Heart right ventricle (tissue), 16 donors: ENCODE data around the gene CBFB. TPM values are rescaled to one million over a fixed set of nuclear protein-coding genes. Genes with fewer than 3 reads are reported as not detected.
A peak's percentile ranks its signal among the peaks of the same experiment; 100 is the strongest.

ENCODE experiments used
- ATAC-seq, 8 donors: fragments of 200-7000 bp; cut with Tn5 transposase; one replicate each; pipeline ENCODE4 v1.9.1; 2020; ENCODE audit warnings: mild to moderate bottlenecking in 8 of 8, moderate library complexity in 8 of 8, moderate number of reproducible peaks in 1 of 8
- DNase-seq, 2 donors: peaks; one replicate each; pipeline ENCODE4 v3.0.0-alpha.2; 2020
- H3K27ac ChIP-seq, 10 donors: fragments of 200-600 bp; sonication (generic) in 2 of 10; one replicate each; pipeline versions ENCODE4 v1.5.0 to v1.8.0; 2020 to 2022; ENCODE audit warnings: mild to moderate bottlenecking in 3 of 10
- H3K27me3 ChIP-seq, 7 donors: fragments of 200-600 bp; one replicate each; pipeline ENCODE4 v1.8.0; 2021 to 2022; ENCODE audit warnings: mild to moderate bottlenecking in 2 of 7
- H3K36me3 ChIP-seq, 9 donors: fragments of 200-600 bp; sonication (generic) in 1 of 9; one replicate each; pipeline versions ENCODE4 v1.5.0 to v1.8.0; 2020 to 2022; ENCODE audit warnings: mild to moderate bottlenecking in 2 of 9
- H3K4me1 ChIP-seq, 9 donors: fragments of 200-600 bp; sonication (generic) in 1 of 9; one replicate each; pipeline versions ENCODE4 v1.5.0 to v1.8.0; 2020 to 2022; ENCODE audit warnings: mild to moderate bottlenecking in 4 of 9
- H3K4me3 ChIP-seq, 10 donors: fragments of 200-600 bp; sonication (generic) in 2 of 10; one replicate each; pipeline versions ENCODE4 v1.5.0 to v1.8.0; 2020 to 2022; ENCODE audit warnings: mild to moderate bottlenecking in 7 of 10, moderate library complexity in 2 of 10
- H3K9me3 ChIP-seq, 11 donors: fragments of 200-600 bp in 10 of 11; sonication (generic) in 2 of 11; one replicate each; pipeline versions ENCODE4 v1.5.0 to v1.8.0; 2013 to 2022; ENCODE audit warnings: mild to moderate bottlenecking in 2 of 11, control low read depth in 1 of 11, moderate library complexity in 1 of 11
- WGBS, 2 donors: extraction: QIAGEN DNeasy Blood & Tissue Kit; methylation state at CpG; one replicate each; pipeline ENCODE4 v1.1.7; 2013; ENCODE audit warnings: inconsistent platforms in 1 of 2; 5-methylcytosine and 5-hydroxymethylcytosine counted together
- intact Hi-C, 10 donors: fragments of 100-400 bp; cut with DNase I; formaldehyde crosslinking; loops; one replicate each; pipeline versions ENCODE4 v1.11.1 to v1.14.2; 2022
- polyA plus RNA-seq, 2 donors: library from polyadenylated mRNA; stranded (reverse); fragments of 200-250 nt; gene quantifications; one replicate each; pipeline ENCODE4 v1.2.3, GENCODE V29; 2013
- total RNA-seq, 10 donors: library from RNA; stranded (reverse); fragmentation: NEBNext Ultra II Directional in 3 of 10; extraction: Animal tissue kit (Norgen Biotek cat#: 25700) in 3 of 10; gene quantifications; one replicate each; pipeline versions ENCODE4 v1.2.1 to v1.2.4, GENCODE V29; 2021 to 2023
- TF ChIP-seq, protein P1 (sequence below), 9 donors: fragments of 200-600 bp; sonication (generic) in 2 of 9; IDR thresholded peaks; one replicate each; pipeline versions ENCODE4 v1.5.0 to v1.8.0; 2021 to 2022; ENCODE audit warnings: antibody characterized with exemption in 9 of 9, mild to moderate bottlenecking in 5 of 9, moderate library complexity in 1 of 9
- donor health status: Arrhythmogenic right ventricular cardiomyopathy.
- donor health status: ischemic (EF 13 %, LVEDD 7.1; RV severe dilation, severe dysfunction).
- donor health status: healthy with polysubstance abuse.
- donor health status: DM: no; HTN: yes; CAD: no.
- donor health status: DM: no; HTN: no; CAD: no.
- donor health status: ischemic (EF 25% LVEDD 6.9; RV normal size, moderate dysfunction).
- donor health status: ischemic (EF 25% LVEDD 5.7; RV mildly dilated, moderate dysfunction).
- donor health status: healthy.
- donor health status: DM: yes; HTN: yes; CAD: no.
- donor health status: Ischemic cardiomyopathy.
- donor health status: ischemic (EF 35%, LVEDD 5.7; RV mildly dilated, moderate dysfunction).
- donor health status: nonischemic (EF 11% LVEDD 7.7; RV severe dilation, severe dysfunction).
- donor health status: DM: yes; HTN: yes; CAD: no.
- donor health status: PGD.
- donor health status: ischemic (EF 29% LVEDD 5.4; RV normal size, mild dysfunction).
- donor health status: nonischemic (EF 23%, LVEDD 6.1; RV moderate dilation, normal function).

CBFB gene
- total and polyA plus RNA-seq, 12 donors: 17.6 to 36.4 (median 29.0) TPM

DNA sequence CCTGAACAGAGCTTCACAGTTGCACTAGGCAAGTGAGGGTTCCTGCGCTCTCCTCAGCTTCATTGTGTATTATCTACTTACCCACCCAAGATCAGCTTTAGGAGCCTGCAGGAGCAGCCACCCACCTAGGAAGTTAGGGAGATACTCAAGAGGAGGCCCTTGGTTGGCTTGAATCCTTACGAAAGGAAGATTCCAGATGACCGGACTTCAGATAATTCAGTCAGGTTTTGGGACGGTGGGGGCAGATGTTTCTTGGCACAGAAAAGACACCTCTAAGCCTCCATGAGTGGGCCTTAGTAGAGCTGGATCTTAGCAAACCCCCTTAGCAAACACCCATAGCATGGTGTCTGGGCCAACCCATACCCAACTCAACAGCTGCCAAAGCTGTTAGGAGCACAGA is 2.4 kb upstream of the CBFB start:
- DNase-seq (no peak), ATAC-seq (no peak)
- Histone ChIP-seq H3K36me3 (peaks cover 0 to 10% (median 0%) of the 10 kb centered on the region in 9 donors), H3K27ac (no peak overlapping the region), H3K4me1 (peaks cover 3 to 36% (median 23%) of the 10 kb centered on the region in 9 donors), H3K27me3 (no peaks in the 10 kb centered on the region), H3K4me3 (no peak overlapping the region), H3K9me3 (no peaks in the 10 kb centered on the region)
- intact Hi-C loops: no loop called here
- TF ChIP-seq, protein P1, sequence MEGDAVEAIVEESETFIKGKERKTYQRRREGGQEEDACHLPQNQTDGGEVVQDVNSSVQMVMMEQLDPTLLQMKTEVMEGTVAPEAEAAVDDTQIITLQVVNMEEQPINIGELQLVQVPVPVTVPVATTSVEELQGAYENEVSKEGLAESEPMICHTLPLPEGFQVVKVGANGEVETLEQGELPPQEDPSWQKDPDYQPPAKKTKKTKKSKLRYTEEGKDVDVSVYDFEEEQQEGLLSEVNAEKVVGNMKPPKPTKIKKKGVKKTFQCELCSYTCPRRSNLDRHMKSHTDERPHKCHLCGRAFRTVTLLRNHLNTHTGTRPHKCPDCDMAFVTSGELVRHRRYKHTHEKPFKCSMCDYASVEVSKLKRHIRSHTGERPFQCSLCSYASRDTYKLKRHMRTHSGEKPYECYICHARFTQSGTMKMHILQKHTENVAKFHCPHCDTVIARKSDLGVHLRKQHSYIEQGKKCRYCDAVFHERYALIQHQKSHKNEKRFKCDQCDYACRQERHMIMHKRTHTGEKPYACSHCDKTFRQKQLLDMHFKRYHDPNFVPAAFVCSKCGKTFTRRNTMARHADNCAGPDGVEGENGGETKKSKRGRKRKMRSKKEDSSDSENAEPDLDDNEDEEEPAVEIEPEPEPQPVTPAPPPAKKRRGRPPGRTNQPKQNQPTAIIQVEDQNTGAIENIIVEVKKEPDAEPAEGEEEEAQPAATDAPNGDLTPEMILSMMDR (IDR thresholded peaks at IDR 0.05): no peak
- 98% methylated on average over 4 of the region's 4 CpGs for WGBS, 2 donors

DNA sequence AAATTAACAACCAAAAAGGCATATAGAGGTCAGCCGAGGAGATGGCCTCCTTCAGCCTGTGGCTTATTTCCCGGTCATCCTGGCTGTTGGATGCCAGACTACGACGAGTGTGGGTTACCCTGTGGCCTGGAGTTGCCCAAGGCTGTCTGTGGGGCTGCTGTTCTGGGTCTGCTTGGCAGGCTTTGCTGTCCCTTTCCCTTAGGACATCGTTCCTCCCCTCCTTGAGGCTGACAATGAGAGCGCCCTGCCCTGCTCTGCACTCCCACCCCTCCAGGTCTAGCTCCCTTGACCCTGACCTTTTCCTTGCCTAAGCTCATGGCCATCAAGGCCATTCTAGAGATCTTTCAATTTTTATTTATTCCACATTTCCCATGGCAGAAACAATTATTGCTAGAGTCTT is 1.9 kb upstream of the CBFB start:
- no peak overlapping the region for H3K4me3 ChIP-seq
- no peaks in the 10 kb centered on the region for H3K9me3 ChIP-seq
- TF ChIP-seq, protein P1 (IDR thresholded peaks at IDR 0.05): no peak
- H3K27me3 ChIP-seq: no peaks in the 10 kb centered on the region
- DNase-seq (no peak), ATAC-seq (no peak)
- peaks cover 0 to 15% (median 0%) of the 10 kb centered on the region in 9 donors for H3K36me3 ChIP-seq
- no peak overlapping the region for H3K27ac ChIP-seq
- peaks cover 3 to 40% (median 26%) of the 10 kb centered on the region in 9 donors for H3K4me1 ChIP-seq
- intact Hi-C loops: no loop called here
- WGBS, 2 donors: 90 to 95% methylated on average over 6 of the region's 6 CpGs

DNA sequence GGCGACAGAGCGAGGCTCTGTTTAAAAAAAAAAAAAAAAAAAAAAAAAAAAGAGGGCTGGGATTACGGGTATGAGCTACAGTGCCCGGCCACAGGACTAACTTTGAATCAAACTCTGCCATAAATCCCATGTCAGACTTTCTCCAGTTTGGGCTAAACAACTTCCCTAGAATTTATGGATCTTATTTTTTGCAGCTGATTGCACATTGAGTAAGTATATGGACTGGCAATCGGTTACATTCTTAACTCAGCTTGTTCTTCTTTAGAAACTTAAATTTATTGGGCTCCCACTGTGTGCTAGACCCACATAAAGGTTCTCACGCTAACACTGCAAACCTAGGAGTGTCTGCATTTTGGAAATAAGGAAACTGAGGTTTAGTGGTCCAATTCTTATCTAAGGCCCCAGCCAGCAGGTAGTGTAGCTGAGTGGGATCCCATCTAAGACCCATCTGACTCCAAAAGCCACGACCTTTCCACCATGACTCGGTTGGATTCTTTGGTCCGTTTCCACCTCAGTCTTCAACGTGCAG is 718 bp upstream of the CBFB start:
- peak in 2 of 8 donors; percentile 1 to 2 for ATAC-seq
- WGBS, 2 donors: 56 to 57% methylated on average over 10 of the region's 10 CpGs

DNA sequence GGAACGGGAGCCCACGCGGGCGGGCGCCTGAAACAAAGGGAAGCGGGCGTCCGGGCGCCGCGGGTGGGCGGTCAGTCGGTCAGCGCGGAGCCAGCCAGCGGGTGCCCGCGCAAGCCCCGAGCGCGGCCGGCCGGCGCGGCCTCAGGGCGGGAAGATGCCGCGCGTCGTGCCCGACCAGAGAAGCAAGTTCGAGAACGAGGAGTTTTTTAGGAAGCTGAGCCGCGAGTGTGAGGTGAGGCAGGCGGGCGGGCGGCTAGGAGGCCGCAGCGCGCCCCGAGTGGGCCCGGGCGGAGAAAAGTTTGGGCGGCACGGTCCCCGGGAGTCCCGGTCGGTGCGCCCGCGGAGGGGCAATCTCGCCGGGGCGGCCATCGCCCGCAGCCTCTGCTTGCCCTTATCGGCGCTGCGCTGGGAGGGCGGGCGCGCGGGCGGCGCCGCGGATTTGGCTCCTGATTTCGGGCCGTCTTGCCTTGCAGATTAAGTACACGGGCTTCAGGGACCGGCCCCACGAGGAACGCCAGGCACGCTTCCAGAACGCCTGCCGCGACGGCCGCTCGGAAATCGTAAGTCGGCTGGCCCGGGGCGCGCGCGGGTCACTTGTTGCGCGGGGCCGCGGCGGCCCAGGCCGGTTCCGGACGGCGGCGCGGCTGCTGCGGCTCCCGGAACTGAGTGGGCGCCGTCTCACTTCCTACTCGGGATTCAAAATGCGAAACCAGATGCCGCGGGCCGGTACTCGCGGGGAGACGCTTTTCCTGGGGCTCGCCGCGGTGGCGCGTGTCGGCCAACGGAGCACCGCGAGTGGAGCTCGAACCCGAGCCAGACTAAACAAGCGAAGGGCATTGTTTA is 526 bp downstream of the CBFB start:
- intact Hi-C loops: loop anchor here in 3 of 10 donors (2.0 to 10.0 kb wide), 4 partner anchors 15 to 79 kb away; partner anchors contain the start of gene PHAF1 (in 2 of the 3)
- TF ChIP-seq, protein P1 (IDR thresholded peaks at IDR 0.05): no peak
- Histone ChIP-seq H3K9me3 (no peaks in the 10 kb centered on the region), H3K27ac (peak overlapping the region; percentile 93 to 100 (median 99)), H3K4me1 (peaks cover 3 to 46% (median 30%) of the 10 kb centered on the region in 9 donors), H3K36me3 (peaks cover 0 to 32% (median 0%) of the 10 kb centered on the region in 9 donors), H3K4me3 (peak overlapping the region; percentile 85 to 99 (median 96)), H3K27me3 (no peaks in the 10 kb centered on the region)
- DNase-seq (peak; percentile 67 to 73), ATAC-seq (peak; percentile 65 to 82 (median 73))
- 0 to 1% methylated on average over 116 to 123 of the region's 123 CpGs for WGBS, 2 donors

More for the DNA sequence above, 718 bp upstream of the CBFB start:
- Histone ChIP-seq H3K27me3 (no peaks in the 10 kb centered on the region), H3K27ac (peak overlapping the region; percentile 93 to 100 (median 99)), H3K4me3 (peak overlapping the region; percentile 35 to 99 (median 94)), H3K4me1 (peaks cover 3 to 39% (median 26%) of the 10 kb centered on the region in 9 donors), H3K9me3 (no peaks in the 10 kb centered on the region), H3K36me3 (peaks cover 0 to 26% (median 0%) of the 10 kb centered on the region in 9 donors)
- intact Hi-C loops: loop anchor here in 2 of 10 donors (2.0 kb wide), 2 partner anchors 13 to 81 kb away; partner anchors contain the start of gene PHAF1 (in 1 of the 2)
- TF ChIP-seq, protein P1 (IDR thresholded peaks at IDR 0.05): no peak
- no peak for DNase-seq
